MM.1S (cell line): ENCODE measurements around the gene MALRD1.

Source experiments
- EZH2 ChIP-seq: fragments of 300-600 bp; sonication (generic); optimal IDR thresholded peaks from 2 replicates; pipeline ENCODE3; 2017; ENCODE audit warnings: low read depth, mild to moderate bottlenecking, antibody characterized with exemption, low read length, mixed read lengths
- EZH2phosphoT487 ChIP-seq: fragments of 300-600 bp; sonication (generic); IDR thresholded peaks from 2 replicates; pipeline ENCODE4 v1.6.1; 2018; ENCODE audit warnings: antibody characterized with exemption, low read length
- TF ChIP-seq, protein P1 (sequence below): fragments of 300-600 bp; sonication (generic); IDR thresholded peaks from 2 replicates; pipeline ENCODE4 v1.5.1; 2016; ENCODE audit warnings: antibody characterized with exemption, low read length, mixed read lengths

GRCh38 chr10:19656420-19657042 lies 607.9 kb downstream of the MALRD1 start:
- TF ChIP-seq, protein P1, sequence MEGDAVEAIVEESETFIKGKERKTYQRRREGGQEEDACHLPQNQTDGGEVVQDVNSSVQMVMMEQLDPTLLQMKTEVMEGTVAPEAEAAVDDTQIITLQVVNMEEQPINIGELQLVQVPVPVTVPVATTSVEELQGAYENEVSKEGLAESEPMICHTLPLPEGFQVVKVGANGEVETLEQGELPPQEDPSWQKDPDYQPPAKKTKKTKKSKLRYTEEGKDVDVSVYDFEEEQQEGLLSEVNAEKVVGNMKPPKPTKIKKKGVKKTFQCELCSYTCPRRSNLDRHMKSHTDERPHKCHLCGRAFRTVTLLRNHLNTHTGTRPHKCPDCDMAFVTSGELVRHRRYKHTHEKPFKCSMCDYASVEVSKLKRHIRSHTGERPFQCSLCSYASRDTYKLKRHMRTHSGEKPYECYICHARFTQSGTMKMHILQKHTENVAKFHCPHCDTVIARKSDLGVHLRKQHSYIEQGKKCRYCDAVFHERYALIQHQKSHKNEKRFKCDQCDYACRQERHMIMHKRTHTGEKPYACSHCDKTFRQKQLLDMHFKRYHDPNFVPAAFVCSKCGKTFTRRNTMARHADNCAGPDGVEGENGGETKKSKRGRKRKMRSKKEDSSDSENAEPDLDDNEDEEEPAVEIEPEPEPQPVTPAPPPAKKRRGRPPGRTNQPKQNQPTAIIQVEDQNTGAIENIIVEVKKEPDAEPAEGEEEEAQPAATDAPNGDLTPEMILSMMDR = no peak
- TF ChIP-seq EZH2 = no peak
- no peak for TF ChIP-seq EZH2phosphoT487
